ENCODE results near the gene ARHGDIA.

The ARHGDIA gene

GRCh38 chr17:81863833-81864768 is 7.0 kb downstream of the ARHGDIA start:
- Histone ChIP-seq H3K27me3 (ENCODE audit: insufficient read depth, low read depth, severe bottlenecking) (no peaks in the 10 kb centered on the region), H3K4me3 (ENCODE audit: low read depth, low read length) (no peak overlapping the region), H3K9me3 (ENCODE audit: severe bottlenecking) (no peaks in the 10 kb centered on the region), H3K36me3 (peaks cover 53% of the 10 kb centered on the region), H3K27ac (no peak overlapping the region)
- DNase-seq, result no peak
- TF ChIP-seq, protein P1, sequence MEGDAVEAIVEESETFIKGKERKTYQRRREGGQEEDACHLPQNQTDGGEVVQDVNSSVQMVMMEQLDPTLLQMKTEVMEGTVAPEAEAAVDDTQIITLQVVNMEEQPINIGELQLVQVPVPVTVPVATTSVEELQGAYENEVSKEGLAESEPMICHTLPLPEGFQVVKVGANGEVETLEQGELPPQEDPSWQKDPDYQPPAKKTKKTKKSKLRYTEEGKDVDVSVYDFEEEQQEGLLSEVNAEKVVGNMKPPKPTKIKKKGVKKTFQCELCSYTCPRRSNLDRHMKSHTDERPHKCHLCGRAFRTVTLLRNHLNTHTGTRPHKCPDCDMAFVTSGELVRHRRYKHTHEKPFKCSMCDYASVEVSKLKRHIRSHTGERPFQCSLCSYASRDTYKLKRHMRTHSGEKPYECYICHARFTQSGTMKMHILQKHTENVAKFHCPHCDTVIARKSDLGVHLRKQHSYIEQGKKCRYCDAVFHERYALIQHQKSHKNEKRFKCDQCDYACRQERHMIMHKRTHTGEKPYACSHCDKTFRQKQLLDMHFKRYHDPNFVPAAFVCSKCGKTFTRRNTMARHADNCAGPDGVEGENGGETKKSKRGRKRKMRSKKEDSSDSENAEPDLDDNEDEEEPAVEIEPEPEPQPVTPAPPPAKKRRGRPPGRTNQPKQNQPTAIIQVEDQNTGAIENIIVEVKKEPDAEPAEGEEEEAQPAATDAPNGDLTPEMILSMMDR (IDR thresholded peaks at IDR 0.05; ENCODE audit: low read depth, low read length), result peak; percentile 33

GRCh38 chr17:81863123-81863675 is 7.9 kb downstream of the ARHGDIA start:
- TF ChIP-seq, protein P1 (IDR thresholded peaks at IDR 0.05; ENCODE audit: low read depth, low read length), result no peak
- Histone ChIP-seq H3K27me3 (ENCODE audit: insufficient read depth, low read depth, severe bottlenecking) (no peaks in the 10 kb centered on the region), H3K27ac (no peak overlapping the region), H3K4me3 (ENCODE audit: low read depth, low read length) (no peak overlapping the region), H3K9me3 (ENCODE audit: severe bottlenecking) (no peaks in the 10 kb centered on the region), H3K36me3 (peaks cover 54% of the 10 kb centered on the region)
- no peak for DNase-seq

GRCh38 chr17:81860756-81861568 is 10.2 kb downstream of the ARHGDIA start:
- peaks cover 58% of the 10 kb centered on the region for H3K36me3 ChIP-seq
- TF ChIP-seq, protein P1 (IDR thresholded peaks at IDR 0.05; ENCODE audit: low read depth, low read length), result no peak
- H3K4me3 ChIP-seq (ENCODE audit: low read depth, low read length), result peak overlapping the region; percentile 94
- H3K27me3 ChIP-seq (ENCODE audit: insufficient read depth, low read depth, severe bottlenecking), result no peaks in the 10 kb centered on the region
- DNase-seq, result peak; percentile 100
- peak overlapping the region; percentile 79 for H3K27ac ChIP-seq
- no peaks in the 10 kb centered on the region for H3K9me3 ChIP-seq (ENCODE audit: severe bottlenecking)

DNA sequence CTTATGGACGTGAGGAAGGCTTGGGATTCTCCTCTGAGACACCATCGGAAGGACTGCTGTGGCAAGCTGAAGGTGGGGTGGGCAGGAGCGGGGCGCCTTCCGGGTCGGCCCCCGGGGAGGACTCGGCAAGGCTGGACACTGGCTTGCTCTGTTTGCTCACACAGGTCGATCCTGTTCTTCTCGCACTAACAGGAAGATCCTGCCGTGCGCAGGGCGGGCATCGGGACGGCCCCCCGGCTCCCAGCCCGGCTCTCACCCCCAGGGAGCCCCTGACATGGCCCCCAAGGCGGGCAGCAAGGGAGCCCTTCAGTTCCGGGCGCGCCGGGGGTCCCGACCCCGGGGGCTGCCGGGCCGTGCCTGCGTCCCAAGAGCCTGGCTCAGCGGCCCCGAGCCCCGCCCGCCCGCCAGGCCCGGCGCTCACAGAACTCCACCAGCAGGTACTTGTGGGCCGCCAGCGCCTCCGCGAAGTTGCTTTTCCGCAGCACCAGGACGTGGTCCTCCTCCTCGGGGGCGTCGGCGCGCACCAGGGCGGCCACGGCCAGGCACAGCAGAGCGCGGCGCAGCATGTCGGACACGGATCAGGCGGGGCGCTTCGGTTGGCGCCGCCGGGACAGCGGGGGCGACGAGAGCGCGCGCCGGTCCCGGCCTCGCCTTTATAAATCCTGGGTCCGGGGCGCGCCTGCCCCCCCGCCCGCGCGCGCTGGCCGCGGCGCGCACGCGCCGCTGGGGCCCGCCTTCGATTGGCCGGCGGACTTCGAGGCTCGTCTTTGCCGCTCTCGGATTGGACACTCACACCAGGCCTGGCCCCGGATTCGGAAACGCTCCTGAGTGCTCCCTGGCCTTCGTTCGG is 11.0 kb downstream of the ARHGDIA start, which contains the start of gene P4HB:
P4HB (minus strand) TSS at position 630 of the 850 bp plus-strand sequence; CDS start at position 566, 64 bp downstream.
- no peaks in the 10 kb centered on the region for H3K27me3 ChIP-seq (ENCODE audit: insufficient read depth, low read depth, severe bottlenecking)
- H3K9me3 ChIP-seq (ENCODE audit: severe bottlenecking), result no peaks in the 10 kb centered on the region
- H3K27ac ChIP-seq, result peak within 1 kb of the TSS; percentile 92
- peaks cover 61% of the 10 kb centered on the region for H3K36me3 ChIP-seq
- peak within 1 kb of the TSS; percentile 94 for H3K4me3 ChIP-seq (ENCODE audit: low read depth, low read length)
- TF ChIP-seq, protein P1 (IDR thresholded peaks at IDR 0.05; ENCODE audit: low read depth, low read length), result no peak
- DNase-seq, result no peak

Measured in WERI-Rb-1 (cell line).